HG03439 (cell line): Measurements from ENCODE around the gene CSF3R.
"Not testable (repeated sequence)": the region's sequence is repeated elsewhere in the genome, so short reads cannot be mapped to it uniquely, and the experiment has no call there.

ENCODE experiments used
- ATAC-seq: cut with Tn5 transposase; IDR thresholded peaks from one replicate; pipeline ENCODE4 v1.9.1; 2021; ENCODE audit warnings: mild to moderate bottlenecking, moderate library complexity; ENCODE audit not compliant: unreplicated experiment

CSF3R gene

DNA sequence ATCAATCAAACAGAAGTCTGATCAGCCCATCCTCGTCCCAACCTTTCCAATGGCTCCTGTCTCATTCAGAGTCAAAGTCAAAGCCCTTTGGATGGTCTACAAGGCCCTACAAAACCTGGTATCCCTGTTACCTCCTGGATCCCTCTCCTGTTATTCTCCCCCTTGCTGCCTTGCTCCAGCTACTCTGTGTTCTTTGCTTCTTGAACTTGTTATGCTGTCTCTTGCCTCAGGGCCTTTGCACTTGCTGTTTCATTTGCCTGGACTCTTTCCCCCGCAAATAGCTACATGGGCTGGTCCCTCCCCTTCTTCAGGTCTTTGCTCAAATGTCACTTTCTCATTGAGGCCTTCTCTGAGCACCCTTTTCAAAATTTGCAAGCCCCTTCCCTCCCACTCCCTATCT lies 1.4 kb upstream of the CSF3R start:
- no peak for ATAC-seq

DNA sequence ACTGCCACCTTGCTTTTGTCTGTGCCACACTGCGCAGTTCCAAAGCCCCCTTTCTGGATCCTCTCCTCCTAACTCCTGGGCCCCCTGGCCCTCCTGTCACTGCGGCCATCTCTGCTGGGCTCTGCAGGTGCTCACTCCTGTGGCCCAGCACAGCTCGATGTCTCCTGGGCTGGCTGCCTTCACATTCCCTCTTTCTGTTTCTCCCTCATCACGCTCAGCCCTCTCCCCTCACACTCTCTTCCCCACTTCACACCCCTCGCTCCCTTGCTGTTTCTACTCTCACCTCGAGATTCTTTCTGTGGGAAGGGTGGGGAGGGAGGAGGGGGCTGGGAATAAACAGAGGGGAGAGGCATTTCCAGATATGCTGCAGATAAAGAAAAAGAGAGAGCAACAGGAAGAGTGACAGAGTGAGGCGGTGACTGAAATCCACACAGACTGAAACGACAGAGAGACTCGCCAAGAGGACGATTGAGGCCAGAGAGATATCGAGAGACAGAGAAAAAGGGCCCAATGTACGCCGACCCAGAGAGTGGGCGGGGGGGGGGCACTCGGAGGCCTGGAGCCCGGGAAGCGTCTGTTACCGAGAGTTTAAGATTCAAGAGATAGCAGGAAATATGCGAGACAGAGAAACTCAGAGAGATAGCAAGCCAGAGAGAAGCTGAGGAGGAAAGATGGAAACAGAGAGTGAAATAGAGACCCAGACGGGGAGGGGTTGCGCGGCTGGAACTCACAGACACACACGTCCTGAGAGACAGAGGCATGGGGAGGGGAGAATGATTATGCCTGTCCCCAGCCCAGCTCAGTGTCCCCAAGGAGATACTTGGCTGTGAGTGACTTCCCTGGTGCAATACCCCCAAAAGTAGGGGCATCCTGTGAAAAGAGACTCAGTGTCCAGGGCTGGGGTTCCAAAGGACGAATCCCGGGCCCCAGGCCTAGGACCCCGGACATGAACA lies 666 bp downstream of the CSF3R start:
- no peak for ATAC-seq

DNA sequence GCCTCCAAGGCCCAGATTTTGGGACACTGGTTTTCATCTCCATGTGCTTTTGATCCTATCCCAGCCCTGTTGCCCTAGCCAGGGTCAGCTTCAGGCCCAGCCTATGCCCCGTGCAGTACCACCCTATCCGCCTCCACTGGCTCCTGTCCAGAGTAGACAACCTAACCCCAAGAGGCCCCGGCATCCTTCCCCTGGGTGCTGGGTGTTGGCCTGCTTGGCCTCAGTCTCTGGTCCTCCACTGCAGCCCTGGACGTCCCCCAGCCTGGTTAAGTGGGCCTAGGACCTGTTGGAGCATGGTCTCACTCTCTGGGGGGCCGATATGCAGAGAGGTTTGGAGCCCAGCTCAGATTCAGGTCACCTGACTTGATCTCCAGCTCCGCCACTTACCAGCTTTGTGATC lies 1.6 kb downstream of the CSF3R start:
- no peak for ATAC-seq

DNA sequence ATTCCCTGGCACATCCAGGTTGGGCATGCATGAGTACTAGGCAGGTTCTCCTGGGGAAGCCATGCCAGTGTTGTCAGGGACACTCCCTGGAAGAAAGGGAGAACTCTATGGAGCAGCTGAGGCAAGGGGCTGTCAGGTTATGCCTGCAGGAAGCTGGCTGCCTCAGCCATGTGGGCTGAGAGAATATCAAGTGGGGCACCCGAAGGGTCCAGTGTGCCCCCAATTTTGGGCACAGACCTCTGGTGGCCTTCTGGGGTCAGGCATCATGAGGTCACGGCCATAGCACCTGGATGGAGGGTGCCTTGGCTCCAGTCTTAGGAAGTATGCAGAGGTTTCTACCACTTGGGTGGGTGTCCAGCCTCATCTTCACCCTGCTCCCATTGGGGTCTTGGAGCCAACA lies 2.6 kb downstream of the CSF3R start:
- ATAC-seq = no peak

DNA sequence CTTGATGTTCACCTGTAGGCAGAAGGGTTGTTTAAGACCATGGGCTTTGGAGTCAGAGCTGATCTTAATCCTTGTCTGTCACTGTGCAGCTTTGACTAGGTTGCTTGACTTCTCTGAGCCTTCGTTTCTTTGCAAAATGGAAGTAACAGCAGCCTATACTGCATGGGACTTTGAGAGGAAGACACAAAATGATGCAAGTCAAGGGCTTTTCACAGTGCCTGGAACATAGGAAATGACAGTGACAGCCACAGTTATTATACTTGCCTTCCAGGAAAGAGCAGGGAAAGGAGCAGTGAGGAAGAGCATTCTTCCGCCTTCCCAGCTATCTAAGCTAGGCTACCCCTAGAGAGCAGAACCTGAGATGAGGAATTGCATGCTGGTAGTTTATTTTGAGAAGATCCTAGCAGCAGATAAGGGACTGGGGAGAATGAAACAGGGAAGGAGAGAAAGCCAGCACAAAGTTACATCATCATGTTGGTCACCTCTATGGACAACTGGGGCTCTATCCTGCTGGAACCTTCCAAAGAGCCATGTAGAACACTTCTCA lies 3.1 kb downstream of the CSF3R start:
- ATAC-seq = no peak

DNA sequence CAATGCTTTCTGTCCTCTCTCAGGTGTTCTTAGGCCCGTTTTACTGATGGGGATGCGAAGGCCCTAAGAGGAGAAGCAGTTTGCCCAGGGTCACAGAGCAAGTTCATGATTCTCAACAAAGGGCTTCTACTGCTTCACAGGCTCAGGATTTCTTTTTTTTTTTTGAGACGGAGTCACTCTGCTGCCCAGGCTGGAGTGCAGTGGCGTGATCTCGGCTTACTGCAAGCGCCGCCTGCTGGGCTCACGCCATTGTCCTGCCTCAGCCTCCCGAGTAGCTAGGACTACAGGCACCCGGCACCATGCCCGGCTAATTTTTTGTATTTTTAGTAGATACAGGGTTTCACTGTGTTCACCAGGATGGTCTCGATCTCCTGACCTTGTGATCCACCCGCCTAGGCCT lies 5.1 kb downstream of the CSF3R start:
- ATAC-seq = not testable (repeated sequence)

DNA sequence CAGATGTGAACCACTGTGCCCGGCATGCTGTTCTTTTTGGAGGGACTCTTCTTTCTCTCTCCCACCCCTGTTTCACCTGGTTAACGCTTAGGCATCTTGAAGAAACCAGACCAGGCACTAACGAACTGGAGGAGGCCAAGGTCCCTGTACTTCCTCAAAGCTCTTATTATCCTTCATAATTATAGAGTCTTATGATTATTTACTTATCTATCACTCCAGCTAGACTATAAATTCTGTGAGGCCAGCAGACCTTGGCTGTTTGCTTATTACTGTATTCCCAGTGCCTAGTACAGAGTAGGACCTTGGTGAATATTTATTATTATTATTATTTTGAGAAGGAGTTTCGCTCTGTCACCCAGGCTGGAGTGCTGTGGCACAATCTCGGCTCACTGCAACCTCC lies 5.8 kb downstream of the CSF3R start:
- ATAC-seq = no peak

DNA sequence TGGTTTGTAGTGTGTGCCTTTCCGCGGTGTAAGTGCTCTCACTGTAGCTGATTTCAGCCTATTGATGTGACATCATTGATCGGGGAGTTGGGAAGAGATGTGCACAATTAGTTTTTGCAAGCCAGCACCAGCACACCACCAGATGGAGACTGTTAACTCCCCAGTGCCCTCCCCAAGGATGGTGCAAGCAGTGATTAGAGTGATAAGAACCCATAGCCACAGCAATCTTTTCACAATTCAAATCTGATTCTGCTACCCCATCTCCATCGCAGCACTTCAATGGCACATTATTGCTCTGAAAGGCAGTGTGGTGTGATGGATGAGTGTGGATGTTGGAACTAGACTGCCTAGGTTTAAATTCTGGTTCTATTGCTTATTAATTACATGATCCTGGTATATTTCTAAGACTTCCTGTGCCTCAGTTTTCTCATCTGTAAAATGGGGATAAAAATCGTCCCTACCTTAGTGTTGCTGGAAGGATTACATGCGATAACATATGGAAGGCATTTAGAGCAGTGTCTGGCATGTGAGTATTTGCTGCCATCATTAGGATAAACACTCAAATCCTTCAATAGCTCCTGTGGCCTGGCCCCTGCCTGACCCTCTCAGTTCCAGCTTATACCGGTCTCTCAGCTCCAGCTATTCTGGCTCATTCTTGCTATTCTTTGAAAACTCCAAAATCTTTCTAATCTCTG lies 6.7 kb downstream of the CSF3R start:
- no peak for ATAC-seq

DNA sequence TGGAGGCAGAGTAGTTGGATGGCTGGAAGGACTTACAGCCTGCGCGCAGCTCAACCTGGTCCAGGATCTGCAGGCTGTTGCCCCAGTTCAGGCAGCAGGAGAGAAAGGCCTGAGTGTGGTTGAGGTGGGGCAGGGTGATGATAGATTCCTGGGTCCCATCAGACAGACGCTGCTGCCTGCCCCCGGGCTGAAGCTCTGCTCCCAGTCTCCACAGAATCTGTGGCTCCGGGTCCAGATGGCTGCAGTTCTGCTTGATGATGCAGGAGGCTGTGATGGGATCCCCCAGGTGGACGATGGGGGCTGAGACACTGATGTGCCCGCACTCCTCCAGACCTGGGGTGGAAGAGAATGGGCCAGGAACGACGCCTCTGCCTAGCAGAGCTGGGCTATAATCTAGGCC lies 7.4 kb downstream of the CSF3R start:
- ATAC-seq = no peak

DNA sequence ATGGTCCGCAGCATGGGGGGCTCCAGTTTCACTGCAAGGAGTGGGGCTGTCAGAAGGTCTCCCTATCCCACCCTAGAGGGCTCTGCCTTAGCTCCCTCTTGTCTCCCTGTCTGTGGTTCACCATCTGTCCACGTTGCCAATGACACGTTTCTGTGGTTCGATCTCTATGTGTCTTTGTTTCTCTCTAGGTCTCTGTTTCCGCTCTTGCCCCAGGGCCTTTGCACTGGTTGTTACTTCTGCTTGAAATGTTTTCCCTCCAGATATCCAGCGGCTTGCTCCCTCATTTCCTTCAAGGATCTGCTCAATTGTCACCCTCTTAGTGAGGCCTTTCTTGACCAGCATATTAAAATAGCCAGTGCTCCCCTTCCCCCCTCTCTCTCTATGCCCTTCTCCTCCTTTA lies 10.1 kb downstream of the CSF3R start:
- no peak for ATAC-seq

DNA sequence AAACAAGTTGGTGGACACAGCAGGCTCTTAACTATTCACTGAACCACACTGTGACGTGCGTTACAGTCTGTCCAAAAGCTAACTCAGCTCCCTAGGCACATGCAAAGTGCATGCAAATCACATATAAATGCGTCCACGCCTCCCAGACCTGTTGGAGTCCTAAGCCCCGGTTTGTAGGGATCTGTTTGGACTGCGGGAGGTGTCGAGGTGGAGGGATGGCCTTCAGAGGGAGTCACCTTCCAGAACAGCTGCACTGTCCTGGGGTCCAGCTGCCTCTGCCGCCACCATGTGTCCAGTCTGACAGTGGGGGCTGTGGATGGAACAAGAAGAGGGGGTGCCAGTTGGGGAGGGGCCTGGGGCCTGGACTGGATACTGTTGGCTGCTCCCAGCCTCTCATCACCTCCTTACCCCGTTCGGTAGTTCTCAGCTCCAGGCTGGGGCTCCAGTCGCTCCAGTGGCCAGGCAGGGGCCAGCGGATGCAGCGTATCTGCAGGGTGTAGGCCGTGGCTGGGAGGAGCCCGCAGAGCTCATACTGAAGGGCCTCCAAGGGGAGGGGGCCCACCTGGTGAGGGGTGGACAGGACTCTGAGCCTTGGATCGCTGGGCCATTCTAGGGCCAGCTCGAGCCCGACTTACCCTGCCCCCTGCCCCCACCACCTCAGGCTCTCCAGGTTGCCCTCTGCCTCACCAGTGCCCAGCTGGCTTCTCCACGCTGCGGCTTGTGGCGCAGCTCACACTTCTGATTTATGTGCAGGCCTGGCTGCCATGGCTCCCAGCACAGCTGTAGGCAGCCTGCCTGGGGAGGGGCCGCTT lies 10.7 kb downstream of the CSF3R start:
- ATAC-seq = no peak

DNA sequence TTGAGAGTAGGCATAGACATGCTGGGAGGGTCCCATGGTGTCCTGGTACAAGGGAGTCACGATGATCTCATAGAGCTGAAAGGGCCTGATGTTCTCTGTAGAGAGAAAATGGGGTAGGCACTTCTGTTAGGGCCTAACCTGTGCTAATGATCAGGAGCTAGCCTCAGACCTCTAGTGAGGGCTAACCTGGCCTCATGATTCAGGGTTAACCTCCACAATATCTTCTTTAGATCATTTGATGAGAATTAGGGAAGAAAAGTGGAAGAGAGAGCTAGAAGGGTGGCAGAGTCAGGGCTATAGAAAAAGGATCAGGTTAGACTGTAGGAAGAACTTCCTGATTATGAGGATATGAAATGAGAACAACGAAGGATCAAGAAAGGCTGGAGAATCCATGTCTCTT lies 13.6 kb downstream of the CSF3R start:
- ATAC-seq = no peak

DNA sequence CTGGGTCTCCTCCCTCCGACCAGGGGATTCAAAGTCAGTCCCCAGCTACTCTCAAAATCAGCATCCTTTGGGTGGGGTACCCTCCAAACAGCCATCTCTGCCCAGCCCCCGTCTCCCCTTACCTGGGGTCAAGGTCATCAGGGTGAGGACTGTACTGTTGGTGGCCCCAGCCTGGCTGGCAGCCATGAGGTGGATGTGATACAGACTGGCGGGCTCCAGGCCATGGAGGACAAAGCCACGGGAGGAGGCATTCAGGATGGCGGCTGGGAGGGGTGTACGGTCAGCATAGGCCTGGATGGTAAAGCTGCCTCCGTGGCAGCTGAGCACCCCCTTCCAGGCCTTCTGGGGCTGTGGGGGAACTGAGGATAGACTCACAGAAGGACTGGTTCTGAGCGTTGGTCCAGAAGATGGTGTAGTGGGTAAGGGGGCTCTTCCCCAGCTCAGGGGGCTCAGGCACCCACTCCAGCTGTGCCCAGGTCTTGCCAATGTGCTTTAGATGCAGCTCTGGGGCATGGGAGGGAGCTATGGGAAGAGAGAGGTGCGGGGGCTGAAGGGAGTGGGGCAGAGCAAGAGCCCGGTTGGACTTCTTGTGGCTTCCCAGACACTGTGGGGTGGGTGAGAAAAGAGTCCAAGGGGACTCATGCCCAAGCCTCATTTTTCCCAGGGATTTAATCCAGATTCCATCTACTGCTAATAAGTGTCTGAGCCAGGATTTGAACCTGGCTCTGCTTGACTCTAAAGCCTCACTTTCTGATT lies 14.8 kb downstream of the CSF3R start:
- no peak for ATAC-seq

DNA sequence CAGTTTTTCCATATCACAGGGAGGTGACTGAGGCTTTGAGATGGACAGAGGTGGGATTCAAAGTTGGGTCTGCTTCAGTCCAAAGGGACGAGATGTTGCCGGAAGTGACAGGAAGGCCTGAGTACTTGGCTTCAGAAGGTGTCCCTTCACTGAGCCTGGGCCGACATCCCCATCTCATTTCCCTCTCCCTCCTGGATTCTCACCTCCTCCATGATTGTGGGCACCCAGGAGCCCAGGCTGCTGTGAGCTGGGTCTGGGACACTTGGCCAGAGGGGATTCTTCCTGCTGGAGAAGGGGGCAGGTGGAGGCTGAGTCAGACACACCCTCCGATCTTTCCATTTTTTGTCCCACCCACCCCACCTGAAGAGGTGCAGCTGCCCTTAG lies 15.7 kb downstream of the CSF3R start:
- no peak for ATAC-seq

DNA sequence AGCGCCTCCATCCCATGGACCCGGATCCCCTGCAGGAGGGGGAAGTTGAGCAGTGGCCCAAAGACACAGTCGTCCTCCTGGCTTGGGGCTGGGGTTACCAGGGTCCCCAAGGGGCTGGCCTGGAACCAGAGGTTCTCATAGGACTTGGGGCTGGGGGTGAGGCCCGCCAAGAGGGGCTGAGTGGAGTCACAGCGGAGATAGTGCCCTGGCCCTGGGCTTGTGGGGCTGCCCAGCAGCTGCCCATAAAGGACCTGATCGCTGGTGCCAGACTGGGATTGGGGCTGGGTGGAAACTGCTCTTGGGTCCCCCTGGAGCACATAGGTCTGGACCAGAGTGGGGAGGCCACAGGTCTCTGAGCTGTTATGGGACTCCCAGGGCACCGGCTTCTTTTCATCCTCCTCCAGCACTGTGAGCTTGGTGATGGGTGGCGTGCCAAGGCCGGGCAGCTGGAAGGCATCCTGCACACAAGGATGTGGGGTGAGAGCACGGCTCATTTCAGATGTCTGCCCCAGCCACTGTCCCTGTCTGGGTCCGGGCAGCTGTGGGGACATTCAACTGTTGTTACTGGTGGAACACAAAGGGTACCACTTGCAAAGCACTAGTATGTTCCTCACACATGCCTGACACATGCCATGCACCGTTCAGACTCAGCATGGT lies 16.2 kb downstream of the CSF3R start:
- ATAC-seq = no peak

DNA sequence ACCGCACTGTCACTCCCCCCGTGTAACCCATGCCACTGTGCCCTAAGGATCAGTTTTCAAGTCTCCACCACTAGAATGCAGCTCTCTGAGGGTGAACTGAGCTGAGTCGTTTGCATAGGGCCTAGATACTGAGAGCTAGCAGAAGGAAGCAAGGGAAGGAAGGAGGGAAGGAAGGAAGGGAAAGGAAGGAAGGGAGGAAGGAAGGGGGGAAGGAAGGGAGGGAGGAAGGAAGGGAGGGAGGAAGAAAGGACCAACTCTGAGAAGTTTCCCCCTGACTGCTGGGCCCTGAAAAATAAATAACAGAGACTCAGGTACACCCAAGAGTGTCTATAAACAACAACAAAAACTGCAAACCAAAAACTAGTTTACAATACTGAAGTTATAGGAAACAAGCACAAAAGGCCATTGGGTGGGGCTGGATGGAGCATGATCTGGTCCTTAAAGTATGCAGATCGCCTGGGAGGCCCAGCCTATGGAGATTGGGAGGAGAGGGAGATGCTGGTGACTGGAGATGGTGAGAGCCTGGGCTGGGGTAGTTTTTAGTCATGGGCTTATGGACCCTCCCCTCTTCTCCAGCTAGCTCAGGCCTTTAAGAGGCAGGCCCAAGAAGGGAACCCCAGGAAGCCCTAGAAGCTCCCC lies 16.9 kb downstream of the CSF3R start:
- ATAC-seq = no peak

DNA sequence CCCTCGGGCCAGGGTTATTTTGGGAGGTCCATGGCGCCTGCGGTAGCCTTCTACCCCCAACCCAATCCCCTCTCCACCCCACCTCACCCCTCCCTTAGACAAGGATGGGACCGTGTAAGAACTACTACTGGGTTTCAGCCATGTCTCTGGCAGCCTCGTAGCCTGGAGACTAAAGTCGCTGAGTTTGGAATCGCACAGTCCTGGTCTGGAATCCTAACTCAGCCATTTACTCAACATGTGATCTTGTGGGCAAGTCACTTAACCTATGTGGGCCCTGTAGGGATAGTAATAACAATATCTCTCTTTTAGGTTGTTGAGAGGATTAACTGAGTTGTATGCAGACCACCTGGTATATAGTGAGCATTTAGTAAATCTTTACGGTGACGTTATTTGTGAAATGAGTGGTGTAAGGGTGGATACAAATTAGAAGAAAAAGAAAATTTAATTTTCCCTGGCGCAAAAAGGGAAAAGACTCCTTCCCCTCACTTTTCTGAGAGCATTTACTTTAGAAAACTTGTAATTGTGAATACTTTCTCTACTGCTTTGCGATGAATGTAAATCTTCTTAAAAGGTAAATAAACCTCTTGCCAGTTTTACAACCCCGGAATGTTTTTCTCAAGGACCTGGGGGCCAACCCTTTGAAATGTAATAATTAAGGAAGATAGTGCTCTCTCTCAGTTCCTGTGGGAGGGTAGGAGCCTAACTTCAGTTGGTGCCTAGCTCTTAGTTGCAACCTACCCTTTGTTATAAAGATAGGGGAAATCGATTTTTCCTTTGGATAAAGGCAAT lies 17.9 kb downstream of the CSF3R start:
- ATAC-seq = peak; percentile 35

DNA sequence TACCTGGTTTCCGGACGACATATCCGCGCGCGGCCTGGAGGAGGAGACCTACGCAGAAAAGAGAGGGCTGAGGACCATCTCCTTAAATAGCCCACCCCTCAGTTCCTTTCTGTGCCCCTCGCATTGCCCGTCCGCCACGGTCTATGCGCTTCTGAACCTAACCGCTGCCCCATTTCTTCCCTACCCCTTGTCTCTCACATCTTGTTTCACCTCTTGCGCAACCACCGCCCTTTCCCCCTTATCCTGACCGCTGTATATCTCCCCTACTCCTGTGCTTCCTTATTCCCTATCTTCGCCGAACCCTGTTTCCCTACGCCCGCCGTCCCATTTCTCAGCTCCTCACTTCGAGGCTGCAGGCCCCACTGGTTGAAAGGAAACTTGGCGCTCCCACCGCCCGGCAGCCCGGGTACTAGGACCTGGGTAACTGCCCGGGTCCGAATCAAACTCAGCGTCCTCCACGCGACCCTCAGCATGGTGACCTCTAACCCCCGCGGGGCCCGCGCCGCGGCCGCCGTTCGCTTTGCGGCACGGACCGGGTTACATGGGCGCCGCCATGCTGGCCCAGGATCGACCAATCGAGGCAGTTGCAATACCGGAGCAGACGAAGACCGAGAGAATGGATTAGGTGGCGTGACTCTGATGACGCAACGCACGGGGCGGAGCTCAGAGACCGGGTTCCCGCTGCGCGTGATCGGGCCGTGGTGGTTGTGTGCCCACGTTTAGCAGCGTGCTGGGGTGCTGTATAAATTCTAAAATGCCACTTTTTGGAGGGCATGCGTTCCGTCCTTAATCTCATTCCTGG lies 18.7 kb downstream of the CSF3R start, which contains the start of gene MRPS15:
MRPS15 (minus strand) TSS at position 582 of the 802 bp plus-strand sequence; CDS start at position 473, 109 bp downstream.
- peak; percentile 94 for ATAC-seq
